HCT116 (cell line): Measurements from ENCODE around the gene ACSS3.

Experiments used
- CTCF ChIP-seq, 3 experiments: fragments of 200-600 bp in 1 of 3; sonication (generic) in 1 of 3; IDR thresholded peaks in 2 of 3; conservative IDR thresholded peaks in 1 of 3; 2 replicates each; pipeline ENCODE4 v1.5.1; 2012 to 2017; ENCODE audit warnings: low read depth in 2 of 3, low read length in 2 of 3, antibody characterized with exemption in 1 of 3, borderline replicate concordance in 1 of 3, control low read depth in 1 of 3, mild to moderate bottlenecking in 1 of 3, mixed read lengths in 1 of 3, mixed run types in 1 of 3, moderate library complexity in 1 of 3; ENCODE audit not compliant: insufficient read depth in 1 of 3
- JUND ChIP-seq: IDR thresholded peaks from 2 replicates; pipeline ENCODE4 v1.6.1; 2012
- POLR2AphosphoS5 ChIP-seq: IDR thresholded peaks from 2 replicates; pipeline ENCODE4 v1.6.1; 2011; ENCODE audit warnings: mild to moderate bottlenecking, low read depth, low read length, moderate library complexity
- RAD21 ChIP-seq: IDR thresholded peaks from 2 replicates; pipeline ENCODE4 v1.6.1; 2012; ENCODE audit warnings: low read depth, mild to moderate bottlenecking

DNA sequence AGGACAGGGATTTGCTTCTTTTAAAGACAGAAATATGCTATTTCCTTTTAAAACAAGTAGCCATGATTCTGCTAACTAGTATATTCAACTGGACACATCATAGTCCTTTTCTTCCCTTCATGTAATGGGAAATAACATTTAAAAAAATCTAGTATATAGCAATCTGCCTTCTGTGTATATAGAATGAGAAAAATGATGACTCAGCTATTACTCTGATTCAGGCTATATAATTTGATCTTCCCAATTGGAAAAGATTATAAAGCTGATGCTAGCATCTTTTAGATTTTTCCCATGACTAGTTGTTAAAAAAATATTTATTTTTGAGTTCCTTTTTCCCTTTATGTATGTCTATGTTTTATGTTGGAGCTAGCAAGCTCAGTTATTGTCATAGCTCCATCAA lies 86.9 kb downstream of the ACSS3 start:
- TF ChIP-seq JUND: no peak
- no peak for TF ChIP-seq CTCF (IDR thresholded peaks at IDR 0.05 in 2 of 3, conservative IDR thresholded peaks at IDR 0.05 in 1 of 3; ENCODE audit: borderline replicate concordance in 1 of 3, insufficient read depth in 1 of 3, low read depth in 2 of 3, low read length in 2 of 3)
- no peak for TF ChIP-seq RAD21
- no peak for TF ChIP-seq POLR2AphosphoS5
